HTR-8/SVneo (cell line): Measurements from ENCODE around the gene BMAL2.

Experiments
- DNase-seq: peaks from one replicate; pipeline ENCODE4 v3.0.0; 2011; ENCODE audit warnings: low spot score, mixed read lengths; ENCODE audit not compliant: insufficient read length
- FAIRE-seq: peaks from 2 replicates; lab custom pipeline; 2011; peaks lifted over from hg19 to GRCh38; lab: Jason Lieb, UNC

BMAL2 gene

DNA sequence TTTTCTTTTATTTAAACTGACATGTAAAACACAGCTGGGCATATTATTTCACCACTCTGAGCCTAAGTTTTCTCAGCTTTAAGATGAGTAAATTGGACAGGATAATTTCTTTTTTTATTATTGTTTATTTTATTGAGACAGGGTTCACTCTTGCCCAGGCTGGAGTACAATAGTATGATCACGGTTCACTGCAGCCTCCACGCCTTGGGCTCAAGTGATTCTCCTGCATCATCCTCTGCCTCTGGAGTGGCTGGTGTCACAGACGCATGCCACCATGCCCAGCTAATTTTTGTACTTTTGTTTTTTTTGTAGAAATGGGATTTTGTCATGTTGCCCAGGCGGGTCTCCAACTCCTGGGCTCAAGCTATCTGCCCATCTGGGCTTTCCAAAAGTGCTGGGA, 12.7 kb downstream of the BMAL2 start:
- DNase-seq (no peak), FAIRE-seq (no peak)

- DNase-seq (no peak), FAIRE-seq (no peak)
Measured at GRCh38 chr12:27347779-27348178, 15.1 kb downstream of the BMAL2 start.

GRCh38 chr12:27351476-27351875, 18.8 kb downstream of the BMAL2 start:
- FAIRE-seq (no peak), DNase-seq (no peak)

DNA sequence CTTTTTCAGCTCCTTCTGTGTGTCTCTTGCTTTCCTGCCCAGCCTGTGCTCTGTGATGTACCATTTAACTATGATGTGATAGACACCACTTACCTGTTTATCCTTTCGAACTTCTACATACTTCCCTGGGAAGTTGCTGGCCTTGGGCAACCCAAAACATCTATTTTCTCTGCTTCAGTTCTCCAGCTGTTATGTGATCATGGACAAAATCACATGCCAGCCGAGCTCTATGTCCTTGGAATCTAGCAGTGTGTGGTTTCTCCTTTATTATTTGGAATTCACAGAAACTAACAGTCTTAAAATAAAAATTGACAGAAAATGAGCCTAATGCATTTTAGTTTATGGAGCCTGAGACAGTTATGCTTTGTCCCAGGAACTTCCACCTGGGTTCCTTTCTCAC, 22.9 kb downstream of the BMAL2 start:
- no peak for FAIRE-seq

GRCh38 chr12:27355979-27356378, 23.3 kb downstream of the BMAL2 start:
- FAIRE-seq (no peak), DNase-seq (no peak)

More for the DNA sequence above, 22.9 kb downstream of the BMAL2 start:
- no peak for DNase-seq

DNA sequence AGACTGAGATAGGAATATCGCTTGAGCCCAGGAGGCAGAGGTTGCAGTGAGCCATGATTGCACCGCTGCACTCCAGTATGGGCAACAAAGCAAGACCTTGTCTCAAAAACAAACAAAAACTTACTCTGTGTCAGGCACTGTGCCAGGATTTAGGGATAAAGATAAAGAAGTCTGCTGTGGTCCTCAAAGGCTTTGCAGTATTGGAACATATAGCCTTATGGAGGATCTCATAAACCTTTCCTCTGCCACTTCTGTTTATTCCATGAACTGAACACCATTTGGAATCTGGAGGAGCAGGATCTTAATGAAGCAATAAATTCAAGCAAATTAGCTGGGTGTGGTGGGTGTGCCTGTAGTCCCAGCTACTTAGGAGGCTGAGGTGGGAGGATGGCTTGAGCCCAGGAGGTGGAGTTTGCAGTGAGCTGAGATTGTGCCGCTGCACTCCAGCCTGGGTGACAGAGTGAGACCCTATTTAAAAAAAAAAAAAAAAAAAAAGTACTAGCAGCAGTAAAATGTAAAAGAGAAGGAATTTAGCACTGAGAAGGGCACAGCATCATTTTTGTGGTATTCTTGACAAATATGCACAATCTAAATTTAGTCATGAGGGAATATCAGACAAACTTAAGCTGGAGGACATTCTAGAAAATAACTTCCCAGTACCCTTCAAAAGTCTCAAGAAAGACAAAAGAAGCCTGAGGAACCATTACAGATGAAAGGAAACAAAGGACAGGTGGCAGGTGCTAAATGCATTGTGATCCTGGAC, 27.1 kb downstream of the BMAL2 start:
- FAIRE-seq (no peak), DNase-seq (no peak)

DNA sequence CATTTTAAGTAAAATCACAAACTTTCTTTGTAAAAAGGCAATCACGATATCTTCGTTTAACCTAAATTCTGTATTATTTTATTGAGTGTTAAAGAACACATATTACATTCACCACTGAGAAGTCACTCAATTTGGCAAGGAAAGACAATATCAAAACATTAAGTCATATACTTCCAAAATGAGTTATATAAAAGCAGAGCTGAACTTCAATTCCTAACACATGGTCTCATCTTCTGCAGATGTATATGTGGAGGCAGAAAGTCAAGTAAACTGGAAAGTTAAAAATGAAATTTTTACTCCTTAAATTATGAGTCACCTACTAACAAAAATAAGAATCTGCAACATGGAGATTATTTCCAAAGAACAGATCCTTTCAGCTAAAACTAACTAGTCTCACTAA, 28.7 kb downstream of the BMAL2 start:
- no peak for DNase-seq
- no peak for FAIRE-seq

DNA sequence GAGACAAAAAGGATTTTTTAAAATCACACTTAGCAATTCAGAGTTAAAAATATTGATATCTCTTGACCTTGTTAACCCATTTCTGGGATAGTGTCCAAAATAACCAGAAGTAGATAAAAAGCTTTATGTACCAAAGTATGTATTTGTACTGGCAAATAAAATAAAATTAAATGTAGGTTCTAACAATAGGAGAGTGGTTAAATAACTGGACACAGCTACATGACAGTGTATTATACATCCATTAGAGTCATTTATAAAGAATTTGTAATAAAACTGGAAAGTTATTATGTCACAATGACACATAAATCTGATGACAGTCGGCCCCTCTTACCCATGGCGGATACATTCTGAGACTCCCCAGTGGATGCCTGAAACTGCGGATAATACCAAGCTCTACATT, 34.0 kb downstream of the BMAL2 start:
- peak; percentile 36 for FAIRE-seq
- peak; percentile 22 for DNase-seq

GRCh38 chr12:27367078-27367477, 34.4 kb downstream of the BMAL2 start:
- FAIRE-seq (peak; percentile 88), DNase-seq (no peak)

- DNase-seq (no peak), FAIRE-seq (peak; percentile 71)
Measured at GRCh38 chr12:27382171-27382795, 49.6 kb downstream of the BMAL2 start.
